22Rv1 (cell line): ENCODE measurements around the gene SYT9.

Experiments used
- CTCF ChIP-seq: fragments of 450-650 bp; IDR thresholded peaks from 2 replicates; pipeline ENCODE4 v1.5.1; 2017; ENCODE audit warnings: mild to moderate bottlenecking
- ZFX ChIP-seq: fragments of 450-650 bp; IDR thresholded peaks from 2 replicates; pipeline ENCODE4 v1.6.1; 2017; ENCODE audit warnings: antibody characterized with exemption, borderline replicate concordance

- TF ChIP-seq CTCF (no peak), ZFX (no peak)
Observed at GRCh38 chr11:7418906-7419305, 167.2 kb downstream of the SYT9 start.
